Epithelial cell of esophagus (primary cell): ENCODE results near the gene PTPRA.
A peak's percentile ranks its signal among the peaks of the same experiment; 100 is the strongest.

Source experiments
- DNase-seq: peaks from one replicate; pipeline ENCODE4 v3.0.0; 2010; ENCODE audit warnings: low read depth
- H3K4me3 ChIP-seq: 2 replicates; pipeline ENCODE4 v1.5.1; 2011; ENCODE audit warnings: mild to moderate bottlenecking, low read length, control low read depth
- CTCF ChIP-seq: IDR thresholded peaks from 2 replicates; pipeline ENCODE4 v1.5.1; 2011; ENCODE audit warnings: low read depth, mild to moderate bottlenecking, low read length, control low read depth, inconsistent platforms; ENCODE audit not compliant: insufficient read depth; ENCODE audit errors: missing control alignments

PTPRA gene

GRCh38 chr20:2883726-2884637, 10.7 kb downstream of the PTPRA start:
- TF ChIP-seq CTCF, result no peak
- no peak for DNase-seq
- no peak overlapping the region for H3K4me3 ChIP-seq

- no peak overlapping the region for H3K4me3 ChIP-seq
- no peak for DNase-seq
- TF ChIP-seq CTCF, result no peak
Measured at GRCh38 chr20:2887715-2888114, 14.4 kb downstream of the PTPRA start.

GRCh38 chr20:2888224-2888955, 15.1 kb downstream of the PTPRA start:
- H3K4me3 ChIP-seq, result no peak overlapping the region
- DNase-seq, result peak; percentile 36
- TF ChIP-seq CTCF, result no peak

- no peak overlapping the region for H3K4me3 ChIP-seq
- peak; percentile 63 for DNase-seq
- no peak for TF ChIP-seq CTCF
Measured at GRCh38 chr20:2889209-2889608, 15.9 kb downstream of the PTPRA start.

GRCh38 chr20:2889797-2890196, 16.5 kb downstream of the PTPRA start:
- no peak for DNase-seq
- H3K4me3 ChIP-seq, result no peak overlapping the region
- TF ChIP-seq CTCF, result no peak

- TF ChIP-seq CTCF, result no peak
- DNase-seq, result peak; percentile 60
- no peak overlapping the region for H3K4me3 ChIP-seq
Measured at GRCh38 chr20:2890742-2891141, 17.5 kb downstream of the PTPRA start.

GRCh38 chr20:2891343-2891742, 18.1 kb downstream of the PTPRA start:
- TF ChIP-seq CTCF, result no peak
- H3K4me3 ChIP-seq, result no peak overlapping the region
- DNase-seq, result no peak
